Mesenchymal stem cell (in vitro differentiated cells and primary cell): ENCODE data around the gene CFAP299.

Experiments used
- DNase-seq: peaks from one replicate; pipeline ENCODE4 v3.0.0-alpha.2; 2013
- H2AFZ ChIP-seq: one replicate; pipeline ENCODE4 v1.6.1; 2013; ENCODE audit warnings: low read depth, mild to moderate bottlenecking, control low read depth, inconsistent platforms, low read length, moderate library complexity
- H2AK5ac ChIP-seq: 2 replicates; pipeline ENCODE4 v1.6.1; 2013; ENCODE audit warnings: low read length, moderate library complexity, mild to moderate bottlenecking, inconsistent platforms; ENCODE audit not compliant: severe bottlenecking
- H2BK120ac ChIP-seq: one replicate; pipeline ENCODE4 v1.6.1; 2013; ENCODE audit warnings: low read depth, mild to moderate bottlenecking, inconsistent platforms, low read length, moderate library complexity
- H2BK12ac ChIP-seq, 2 experiments: one replicate each; pipeline ENCODE4 v1.6.1; 2013; ENCODE audit warnings: inconsistent platforms in 2 of 2, low read length in 2 of 2, mild to moderate bottlenecking in 2 of 2, moderate library complexity in 2 of 2, control low read depth in 1 of 2
- H2BK15ac ChIP-seq: one replicate; pipeline ENCODE4 v1.6.1; 2013; ENCODE audit warnings: mild to moderate bottlenecking, low read depth, inconsistent platforms; ENCODE audit not compliant: poor library complexity, severe bottlenecking
- H2BK5ac ChIP-seq: 2 replicates; pipeline ENCODE4 v1.6.1; 2013; ENCODE audit warnings: low read depth, mild to moderate bottlenecking, low read length, control low read depth, inconsistent platforms; ENCODE audit not compliant: poor library complexity, severe bottlenecking
- H3K14ac ChIP-seq, 2 experiments: one replicate each; pipeline ENCODE4 v1.6.1; 2013; ENCODE audit warnings: inconsistent platforms in 2 of 2, low read length in 2 of 2, control low read depth in 1 of 2, mild to moderate bottlenecking in 1 of 2, moderate library complexity in 1 of 2
- H3K18ac ChIP-seq, 2 experiments: one replicate each; pipeline ENCODE4 v1.6.1; 2013; ENCODE audit warnings: inconsistent platforms in 2 of 2, low read length in 2 of 2, control low read depth in 1 of 2, low read depth in 1 of 2, mild to moderate bottlenecking in 1 of 2
- H3K23ac ChIP-seq, 2 experiments: one replicate each; pipeline ENCODE4 v1.6.1; 2013; ENCODE audit warnings: inconsistent platforms in 2 of 2, low read length in 2 of 2, mild to moderate bottlenecking in 2 of 2, moderate library complexity in 2 of 2, control low read depth in 1 of 2
- H3K27ac ChIP-seq: 2 replicates; pipeline ENCODE4 v1.5.1; 2013; ENCODE audit warnings: mild to moderate bottlenecking, moderate library complexity, low read length, control low read depth, inconsistent platforms; ENCODE audit not compliant: poor library complexity, severe bottlenecking
- H3K27me3 ChIP-seq, 2 experiments: 2 replicates each; pipeline versions ENCODE4 v1.6.1 to v1.7.0; 2013; ENCODE audit warnings: low read length in 2 of 2, mild to moderate bottlenecking in 2 of 2, moderate library complexity in 2 of 2, control low read depth in 1 of 2, inconsistent platforms in 1 of 2; ENCODE audit not compliant: control insufficient read depth in 1 of 2, insufficient read depth in 1 of 2
- H3K36me3 ChIP-seq, 2 experiments: 2 replicates each; pipeline versions ENCODE4 v1.6.1 to v1.7.0; 2013; ENCODE audit warnings: low read length in 2 of 2, control low read depth in 1 of 2, inconsistent platforms in 1 of 2, low read depth in 1 of 2, mild to moderate bottlenecking in 1 of 2; ENCODE audit not compliant: insufficient read depth in 2 of 2, control insufficient read depth in 1 of 2
- H3K4ac ChIP-seq, 2 experiments: one replicate each; pipeline ENCODE4 v1.6.1; 2013; ENCODE audit warnings: inconsistent platforms in 2 of 2, low read length in 2 of 2, mild to moderate bottlenecking in 2 of 2, moderate library complexity in 2 of 2, control low read depth in 1 of 2, low read depth in 1 of 2
- H3K4me1 ChIP-seq: 2 replicates; pipeline ENCODE4 v1.6.1; 2013; ENCODE audit warnings: low read depth, low read length, control low read depth; ENCODE audit not compliant: control insufficient read depth, insufficient read depth
- H3K4me2 ChIP-seq: 2 replicates; pipeline ENCODE4 v1.6.1; 2013; ENCODE audit warnings: low read length, mild to moderate bottlenecking, inconsistent platforms; ENCODE audit not compliant: poor library complexity, severe bottlenecking
- H3K4me3 ChIP-seq, 2 experiments: 2 replicates each; pipeline versions ENCODE4 v1.5.1 to v1.7.0; 2013; ENCODE audit warnings: low read length in 2 of 2, mild to moderate bottlenecking in 2 of 2, control low read depth in 1 of 2, low read depth in 1 of 2; ENCODE audit not compliant: insufficient read depth in 1 of 2
- H3K79me1 ChIP-seq: replicated peaks from 2 replicates; pipeline ENCODE4 v1.6.1; 2013; ENCODE audit warnings: mild to moderate bottlenecking, control low read depth, low read length, inconsistent platforms; ENCODE audit not compliant: poor library complexity, severe bottlenecking
- H3K9ac ChIP-seq: 2 replicates; pipeline ENCODE4 v1.7.0; 2013; ENCODE audit warnings: mild to moderate bottlenecking, low read length, moderate library complexity
- H3K9me3 ChIP-seq: 2 replicates; pipeline ENCODE4 v1.7.0; 2013; ENCODE audit warnings: mild to moderate bottlenecking, low read length; ENCODE audit not compliant: control insufficient read depth
- H4K8ac ChIP-seq: one replicate; pipeline ENCODE4 v1.6.1; 2013; ENCODE audit warnings: inconsistent platforms, mild to moderate bottlenecking, low read length, moderate library complexity
- H4K91ac ChIP-seq: one replicate; pipeline ENCODE4 v1.6.1; 2013; ENCODE audit warnings: mild to moderate bottlenecking, low read length, inconsistent platforms
- WGBS: methylation state at CpG from one replicate; pipeline ENCODE4 v1.1.7; 2013; ENCODE audit warnings: mixed read lengths; 5-methylcytosine and 5-hydroxymethylcytosine counted together

The CFAP299 gene

DNA sequence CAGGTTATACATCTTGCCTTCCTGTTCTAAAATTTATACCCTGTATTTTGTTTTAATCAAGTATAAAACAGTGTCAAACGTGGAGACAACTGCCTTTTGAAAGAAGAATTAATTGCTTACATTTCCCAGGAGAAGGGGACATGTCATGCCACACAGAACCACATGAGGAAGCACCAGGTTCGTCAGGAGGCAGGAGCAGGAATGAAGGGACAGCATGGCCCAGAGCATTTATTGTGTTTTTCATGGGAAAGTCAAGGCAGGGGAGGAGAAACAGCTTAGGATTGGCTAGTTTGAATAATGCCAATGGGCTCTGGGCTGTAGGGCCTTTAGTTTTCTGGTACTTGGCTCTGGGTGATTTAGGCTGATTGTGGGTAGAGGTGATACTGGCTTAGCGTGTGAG, 203.7 kb downstream of the CFAP299 start:
- no peak overlapping the region for H2BK5ac ChIP-seq
- H3K4ac ChIP-seq = no peak overlapping the region
- no peak overlapping the region for H3K9ac ChIP-seq
- H3K27ac ChIP-seq = no peak overlapping the region
- H3K9me3 ChIP-seq = no peaks in the 10 kb centered on the region
- H3K23ac ChIP-seq = no peak overlapping the region
- no peak overlapping the region for H2AK5ac ChIP-seq
- no peaks in the 10 kb centered on the region for H3K79me1 ChIP-seq
- H3K4me1 ChIP-seq = peaks cover 2% of the 10 kb centered on the region
- DNase-seq = no peak
- no peak overlapping the region for H2BK12ac ChIP-seq
- no peak overlapping the region for H3K4me3 ChIP-seq
- H4K91ac ChIP-seq = no peak overlapping the region
- H3K14ac ChIP-seq = no peak overlapping the region
- H3K27me3 ChIP-seq = no peaks in the 10 kb centered on the region
- 63% methylated on average over 3 of the region's 3 CpGs for WGBS
- H3K4me2 ChIP-seq = no peak overlapping the region
- H2AFZ ChIP-seq = no peak overlapping the region
- no peak overlapping the region for H2BK15ac ChIP-seq
- no peaks in the 10 kb centered on the region for H3K36me3 ChIP-seq
- no peak overlapping the region for H3K18ac ChIP-seq
- no peak overlapping the region for H4K8ac ChIP-seq
- H2BK120ac ChIP-seq = no peak overlapping the region

DNA sequence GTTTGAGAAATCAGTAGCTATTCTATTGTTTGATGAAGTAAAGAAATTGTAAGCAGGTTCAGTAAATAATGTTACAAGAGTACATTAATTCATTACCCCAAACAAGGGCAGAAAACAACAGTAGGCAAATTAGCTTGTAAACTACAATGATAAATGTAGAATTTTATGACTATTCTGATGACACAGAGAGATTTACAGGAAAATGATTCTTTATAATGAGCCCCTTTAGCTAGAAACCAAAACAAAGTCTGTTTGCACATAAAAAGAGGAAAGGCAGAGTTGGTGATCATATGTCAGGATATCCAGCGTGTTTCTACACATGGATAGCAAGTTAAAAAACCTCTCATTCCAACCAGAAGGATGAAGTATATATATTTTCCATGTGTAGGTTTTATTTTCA, 204.8 kb downstream of the CFAP299 start:
- Histone ChIP-seq H3K18ac (no peak overlapping the region), H2AFZ (no peak overlapping the region), H3K4me2 (no peak overlapping the region), H3K4me3 (no peak overlapping the region), H4K8ac (no peak overlapping the region), H3K4ac (no peak overlapping the region), H3K9ac (no peak overlapping the region), H3K14ac (no peak overlapping the region), H3K79me1 (no peaks in the 10 kb centered on the region), H3K9me3 (no peaks in the 10 kb centered on the region), H3K27ac (no peak overlapping the region), H2BK5ac (no peak overlapping the region), H3K36me3 (no peaks in the 10 kb centered on the region), H2BK15ac (no peak overlapping the region), H3K23ac (no peak overlapping the region), H2BK12ac (no peak overlapping the region), H3K4me1 (peaks cover 2% of the 10 kb centered on the region), H2BK120ac (no peak overlapping the region), H4K91ac (no peak overlapping the region), H2AK5ac (no peak overlapping the region), H3K27me3 (no peaks in the 10 kb centered on the region)
- DNase-seq = peak; percentile 1
- WGBS = no CpG with 5 or more reads among the region's 1 CpG

DNA sequence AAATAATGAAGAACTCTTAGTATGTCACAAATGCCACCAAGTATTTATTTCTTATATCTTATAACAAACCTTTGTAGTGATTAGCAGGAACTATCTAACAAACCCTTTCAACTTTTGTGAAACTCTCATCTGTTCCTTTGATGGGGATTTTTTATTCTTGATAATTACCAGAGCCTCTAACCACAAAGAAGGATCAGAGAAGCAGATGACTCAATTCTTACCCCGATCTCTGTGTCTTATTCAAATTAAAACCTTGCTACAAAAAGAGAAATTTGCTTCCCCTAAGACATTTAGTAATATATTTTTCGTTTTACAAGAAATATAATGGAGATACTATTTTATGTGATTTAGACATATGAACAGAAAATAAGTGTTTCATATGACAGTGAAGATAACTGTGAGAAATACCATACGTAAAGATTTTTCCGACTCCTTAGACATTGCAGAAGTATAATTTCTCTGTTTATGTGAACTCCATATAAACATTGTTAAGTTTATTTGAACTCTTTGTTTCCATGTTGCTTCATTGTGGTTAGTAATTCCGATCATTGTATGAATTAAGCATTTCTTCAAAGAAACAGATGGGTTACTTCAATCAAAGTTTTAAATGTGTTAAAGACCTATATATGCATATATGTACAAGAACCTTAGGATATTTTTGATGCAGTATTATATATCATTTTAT, 205.4 kb downstream of the CFAP299 start:
- H2BK15ac ChIP-seq = no peak overlapping the region
- H3K27ac ChIP-seq = no peak overlapping the region
- H2BK5ac ChIP-seq = no peak overlapping the region
- no peaks in the 10 kb centered on the region for H3K79me1 ChIP-seq
- H2AK5ac ChIP-seq = no peak overlapping the region
- H3K4me1 ChIP-seq = peaks cover 2% of the 10 kb centered on the region
- no peak overlapping the region for H3K4me3 ChIP-seq
- WGBS = no CpG with 5 or more reads among the region's 5 CpGs
- H3K4me2 ChIP-seq = no peak overlapping the region
- no peaks in the 10 kb centered on the region for H3K27me3 ChIP-seq
- H3K9me3 ChIP-seq = no peaks in the 10 kb centered on the region
- no peak overlapping the region for H2AFZ ChIP-seq
- no peak overlapping the region for H3K14ac ChIP-seq
- H3K23ac ChIP-seq = no peak overlapping the region
- H4K91ac ChIP-seq = no peak overlapping the region
- H3K18ac ChIP-seq = no peak overlapping the region
- H3K9ac ChIP-seq = no peak overlapping the region
- no peak overlapping the region for H3K4ac ChIP-seq
- H4K8ac ChIP-seq = no peak overlapping the region
- H2BK12ac ChIP-seq = no peak overlapping the region
- peak; percentile 45 for DNase-seq
- no peaks in the 10 kb centered on the region for H3K36me3 ChIP-seq
- H2BK120ac ChIP-seq = no peak overlapping the region

DNA sequence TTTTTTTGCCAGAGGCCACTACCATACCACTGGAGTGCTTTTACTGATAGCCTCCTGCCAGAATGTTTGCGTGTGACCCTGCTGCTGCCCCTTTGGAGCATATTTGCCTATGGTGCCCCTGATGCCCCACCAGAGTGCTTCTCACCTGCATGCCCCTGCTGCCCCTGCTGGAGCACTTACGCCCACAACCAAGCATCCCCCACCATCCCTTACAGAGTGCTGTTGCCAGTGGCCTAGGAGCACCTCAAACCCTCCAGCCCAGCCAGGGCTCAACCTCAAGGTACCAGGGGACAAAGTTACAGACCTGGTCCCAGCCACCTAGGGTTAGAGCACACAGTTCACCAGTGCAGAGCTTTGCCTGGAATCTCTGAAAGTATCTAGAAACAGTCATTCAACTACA, 207.2 kb downstream of the CFAP299 start:
- H3K18ac ChIP-seq = peak overlapping the region in 1 of 2 experiments; percentile 8
- no peak overlapping the region for H3K4me2 ChIP-seq
- no peak overlapping the region for H3K4ac ChIP-seq
- H3K27ac ChIP-seq = no peak overlapping the region
- H3K27me3 ChIP-seq = no peaks in the 10 kb centered on the region
- peak overlapping the region in 1 of 2 experiments; percentile 41 for H3K14ac ChIP-seq
- H2AK5ac ChIP-seq = no peak overlapping the region
- no peak overlapping the region for H3K9ac ChIP-seq
- H2BK5ac ChIP-seq = no peak overlapping the region
- H2AFZ ChIP-seq = no peak overlapping the region
- H3K4me1 ChIP-seq = peaks cover 2% of the 10 kb centered on the region
- H3K36me3 ChIP-seq = no peaks in the 10 kb centered on the region
- H3K9me3 ChIP-seq = no peaks in the 10 kb centered on the region
- H3K4me3 ChIP-seq = no peak overlapping the region
- no peaks in the 10 kb centered on the region for H3K79me1 ChIP-seq
- peak overlapping the region in 1 of 2 experiments; percentile 63 for H2BK12ac ChIP-seq
- no peak for DNase-seq
- H3K23ac ChIP-seq = no peak overlapping the region
- H2BK15ac ChIP-seq = no peak overlapping the region
- WGBS = 89% methylated on average over 2 of the region's 2 CpGs
- H4K8ac ChIP-seq = no peak overlapping the region
- H2BK120ac ChIP-seq = no peak overlapping the region
- H4K91ac ChIP-seq = no peak overlapping the region
